NCI-H128 (cell line): ENCODE data around the gene KCNQ1.

Source experiments
- DNase-seq: peaks from one replicate; lab custom pipeline; 2025; ENCODE audit not compliant: unreplicated experiment; lab: John Stamatoyannopoulos, UW

The KCNQ1 gene

DNA sequence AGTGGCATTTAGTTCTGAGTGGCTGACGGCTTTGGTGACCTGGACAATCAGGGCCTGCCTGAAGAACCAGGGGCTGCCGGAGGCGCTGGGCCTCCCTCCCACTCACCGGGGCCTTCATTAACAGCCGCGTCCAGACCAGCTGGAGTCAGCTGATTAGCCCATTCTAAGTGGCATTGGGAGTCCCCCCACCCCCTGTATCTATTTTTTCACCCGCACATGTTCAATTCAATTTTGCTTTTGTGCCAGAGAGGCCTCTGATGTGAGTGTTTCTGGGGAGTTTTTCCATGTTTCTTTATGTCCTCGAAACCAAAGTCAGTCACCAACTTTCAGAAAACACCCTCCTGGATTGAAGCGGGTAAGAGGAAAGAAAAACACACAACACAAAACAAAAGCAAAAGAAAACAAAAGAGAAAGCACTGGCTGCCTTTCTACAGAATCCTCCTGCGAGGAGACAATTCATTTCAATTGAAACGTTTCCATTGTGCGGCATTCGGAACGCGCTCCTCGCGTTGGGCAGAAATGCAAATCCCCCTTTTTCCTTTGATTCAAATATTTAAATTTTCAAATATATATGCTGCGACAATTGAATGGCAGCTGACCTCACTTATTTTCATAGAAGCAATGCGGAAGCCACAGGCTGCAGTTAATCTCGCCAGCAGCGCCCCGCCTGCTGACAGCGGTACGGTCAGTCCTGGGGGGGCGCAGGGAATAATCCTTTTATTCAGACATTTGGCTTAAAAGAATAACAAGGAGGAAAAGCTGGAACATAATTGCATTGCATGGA, 423.1 kb downstream of the KCNQ1 start:
- no peak for DNase-seq

DNA sequence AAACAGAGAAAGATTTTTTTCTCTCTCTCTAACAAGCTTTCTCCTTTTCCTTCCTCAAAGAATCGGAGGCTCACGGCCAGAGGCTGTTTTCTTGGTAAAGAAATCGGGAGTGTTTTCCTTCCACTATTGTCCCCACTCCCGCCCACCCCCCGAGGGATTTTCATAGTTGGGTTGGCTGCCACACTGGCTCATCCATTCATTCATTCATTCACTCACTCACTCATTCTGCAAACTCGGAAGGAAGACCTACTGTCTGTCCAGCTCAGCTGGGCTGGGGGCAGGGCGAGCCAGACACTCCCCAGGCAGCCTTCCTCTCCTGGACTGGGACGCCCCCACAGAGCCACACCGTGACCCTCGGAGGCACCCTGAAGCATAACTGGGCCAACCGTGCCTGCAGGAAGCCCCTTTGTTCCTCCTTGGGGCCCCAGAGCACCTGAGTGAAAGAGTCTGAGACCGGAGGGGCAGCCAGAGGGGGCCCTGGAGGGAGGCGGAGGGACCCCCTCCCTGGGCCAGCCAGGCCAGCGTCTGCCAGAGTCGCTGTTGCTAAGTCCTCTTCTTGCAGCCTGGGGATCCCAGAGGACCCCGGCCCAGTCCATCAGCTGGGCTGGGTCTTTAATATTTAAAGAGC, 423.8 kb downstream of the KCNQ1 start:
- DNase-seq: no peak

DNA sequence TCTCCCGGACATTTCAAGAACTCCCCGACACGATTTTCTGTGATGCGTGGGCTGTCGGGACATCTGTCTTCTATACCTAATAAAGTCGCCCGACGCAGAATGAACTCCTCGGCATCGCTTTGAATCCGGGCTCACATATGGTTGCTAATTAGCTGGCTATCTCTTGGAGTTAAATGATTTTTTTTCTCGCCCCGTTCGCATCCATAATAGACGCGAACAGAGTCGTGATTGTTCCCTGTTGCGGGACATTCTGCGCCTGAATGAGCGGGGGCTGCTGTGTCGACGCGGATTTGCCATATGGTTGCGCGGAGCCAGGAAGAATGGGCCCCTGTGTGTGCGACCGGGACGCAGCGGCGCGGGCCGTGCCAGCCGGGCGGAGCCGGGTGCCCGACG, 424.3 kb downstream of the KCNQ1 start:
- no peak for DNase-seq

DNA sequence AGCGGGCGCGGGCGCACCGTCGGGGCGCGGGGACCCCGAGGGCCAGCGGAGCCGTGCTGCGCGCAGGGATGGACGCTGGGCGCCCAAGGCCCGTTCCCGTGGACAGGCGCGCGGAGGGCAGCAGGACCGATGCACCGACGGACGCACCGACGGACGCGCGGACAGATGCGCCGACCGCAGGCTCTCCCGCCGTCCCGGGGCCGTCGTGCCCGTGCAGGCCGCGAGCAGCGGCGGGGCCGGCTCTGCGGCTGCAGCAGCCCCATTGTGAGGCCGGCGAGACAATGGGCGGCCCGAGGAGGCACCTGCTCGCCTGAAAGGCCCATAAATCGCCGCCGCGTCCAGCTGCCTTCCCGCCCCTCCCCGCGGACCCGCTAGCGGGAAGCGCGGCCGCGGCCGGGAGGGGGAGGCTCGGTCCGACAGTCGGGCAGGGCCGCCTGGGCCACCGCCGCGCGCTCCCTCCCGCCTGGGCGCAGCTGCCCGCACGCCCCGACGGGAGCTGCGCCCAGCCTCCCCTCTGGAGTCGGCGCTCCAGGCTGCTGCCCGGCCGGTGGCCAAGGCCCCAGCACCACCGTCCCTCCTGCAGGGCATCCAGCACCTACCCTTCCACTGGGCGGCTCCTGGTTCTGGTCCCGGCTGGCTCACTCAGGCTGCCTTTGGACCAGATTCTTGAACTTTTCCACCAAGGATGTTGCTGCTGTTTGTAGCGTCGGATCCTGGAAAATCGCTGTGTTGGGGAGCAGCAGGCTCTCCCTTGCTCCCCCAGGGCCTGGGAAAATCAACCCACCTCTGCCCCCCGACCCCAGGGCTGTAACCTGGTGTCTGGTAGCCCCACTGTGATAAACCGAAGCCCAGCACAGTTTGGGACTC, 425.0 kb downstream of the KCNQ1 start:
- DNase-seq: no peak

DNA sequence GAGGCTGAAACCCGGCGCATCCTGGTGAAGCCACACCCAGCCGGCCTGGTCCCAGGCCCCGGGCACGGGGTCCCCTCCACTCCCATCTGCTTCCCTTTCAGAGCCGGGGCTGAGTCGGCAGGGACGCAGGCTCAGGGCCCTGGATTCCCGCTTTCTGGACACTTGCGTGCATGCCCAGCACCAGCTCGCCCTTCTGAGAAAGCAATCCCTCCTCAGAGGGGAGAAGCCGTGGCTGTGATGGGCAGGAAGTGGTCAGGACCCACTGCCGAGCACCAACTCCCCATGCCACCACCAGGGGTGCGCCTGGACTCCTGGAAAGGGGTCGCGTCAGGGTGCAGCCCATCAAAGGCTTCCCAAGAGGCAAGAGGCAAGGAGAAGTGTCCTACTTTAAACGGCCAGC, 425.7 kb downstream of the KCNQ1 start:
- DNase-seq: no peak

DNA sequence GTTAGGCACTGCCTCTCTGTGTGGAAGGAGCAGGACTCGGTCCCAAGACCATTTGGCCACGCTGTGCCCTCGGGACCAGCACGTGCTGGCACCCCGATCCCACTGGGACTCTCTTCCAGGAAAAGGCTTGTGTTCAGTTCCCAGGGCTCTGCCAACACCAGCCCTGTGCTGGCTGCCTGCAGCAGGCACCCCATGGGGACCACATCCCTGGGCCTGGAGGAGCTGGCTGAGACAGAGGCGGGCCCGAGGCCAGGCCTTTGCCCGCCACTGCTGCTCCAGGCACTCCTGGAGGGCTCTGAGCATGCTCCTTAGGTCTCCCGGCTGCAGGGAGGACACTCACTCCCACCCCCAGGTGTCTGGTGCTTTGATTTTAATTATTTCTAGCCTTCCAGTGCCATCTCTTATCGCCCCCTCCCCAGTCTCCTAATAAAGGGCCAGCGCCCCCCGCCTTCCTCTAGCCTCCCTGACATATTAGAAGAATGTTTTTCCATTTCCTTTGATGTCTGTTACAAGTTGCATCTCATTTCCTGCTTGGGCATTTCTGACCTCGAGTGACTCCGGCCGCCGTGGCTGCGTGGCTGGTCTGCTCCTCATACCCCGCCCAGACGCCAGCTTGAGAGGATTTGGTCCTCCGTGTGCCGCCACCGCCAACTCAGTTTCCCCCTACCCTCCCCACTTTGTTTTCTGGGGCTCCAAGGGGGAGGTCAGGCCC, 426.3 kb downstream of the KCNQ1 start:
- DNase-seq: no peak

DNA sequence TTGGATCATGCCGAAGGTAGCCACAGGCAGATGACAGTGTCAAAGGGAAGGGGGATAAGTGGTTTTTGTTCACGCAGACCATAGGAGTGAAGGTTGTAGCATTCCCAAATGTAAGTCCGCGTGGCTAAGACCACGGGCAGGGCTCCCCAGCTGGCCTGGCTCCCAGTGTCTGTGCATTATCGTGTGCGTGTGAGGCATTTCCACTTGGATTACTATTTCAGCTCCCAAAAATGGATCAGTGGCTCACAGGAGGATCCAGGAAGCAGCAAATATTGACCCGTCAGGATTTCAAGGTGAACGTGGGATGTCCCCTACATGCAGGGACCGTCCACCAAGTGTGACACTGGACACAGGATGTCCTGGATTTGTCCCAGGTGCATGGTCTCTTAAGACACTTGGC, 430.2 kb downstream of the KCNQ1 start:
- no peak for DNase-seq

DNA sequence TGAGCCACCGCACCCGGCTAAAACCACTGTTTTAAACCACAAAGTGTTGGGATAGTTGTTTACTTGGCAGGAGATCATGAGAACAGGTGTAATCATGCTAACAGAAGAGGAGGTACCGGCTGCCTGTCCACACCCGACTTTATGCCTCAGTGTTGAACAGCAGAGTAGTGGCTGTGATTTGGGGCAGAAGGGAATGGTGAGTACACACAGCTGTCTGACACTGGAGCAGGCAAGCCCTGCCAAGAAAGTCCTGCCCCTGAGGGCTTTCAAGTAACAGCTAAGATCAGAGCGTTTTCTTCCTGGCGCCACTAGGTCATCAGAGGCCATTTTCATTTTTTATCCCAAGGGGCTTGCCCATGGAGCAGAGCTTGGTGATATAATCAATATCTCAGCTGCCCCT, 432.7 kb downstream of the KCNQ1 start:
- no peak for DNase-seq

DNA sequence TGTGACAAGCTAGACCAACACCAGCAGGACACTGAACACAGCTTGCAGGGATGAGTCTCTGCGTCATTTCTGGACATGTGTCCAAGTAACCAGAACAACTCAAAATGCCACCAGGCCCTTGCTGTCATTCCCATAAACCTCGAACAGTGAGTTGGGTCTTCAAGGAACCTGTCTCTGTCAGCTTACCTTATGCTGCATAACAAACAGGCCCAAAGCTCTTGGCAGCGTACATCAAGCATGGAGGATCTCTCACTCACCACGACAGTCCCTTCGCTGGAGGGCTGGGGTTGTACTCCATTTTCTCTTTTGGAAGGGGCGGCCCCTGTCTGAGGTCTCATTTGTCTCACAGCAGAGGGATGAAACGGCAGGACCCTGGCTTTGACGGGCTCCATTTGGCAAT, 434.0 kb downstream of the KCNQ1 start:
- no peak for DNase-seq

DNA sequence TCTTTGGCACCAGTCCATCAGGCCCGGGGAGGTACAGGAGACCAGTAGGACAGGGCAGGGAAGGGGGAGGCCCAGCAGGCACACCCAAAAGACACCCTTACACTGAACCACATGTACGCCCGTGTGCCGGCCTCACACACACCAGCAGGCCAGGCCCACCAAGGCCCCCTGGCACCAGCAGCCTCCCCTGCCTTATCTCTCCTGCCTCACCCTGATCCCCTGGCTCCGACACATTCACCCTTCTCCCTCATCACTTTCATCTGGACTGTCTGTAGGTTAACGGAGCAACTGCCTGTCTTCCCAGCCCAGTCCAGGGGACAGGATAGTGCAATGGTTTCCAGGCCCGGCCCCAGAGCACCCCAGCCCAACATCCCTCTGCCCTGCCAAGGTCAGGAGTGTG, 435.8 kb downstream of the KCNQ1 start:
- no peak for DNase-seq

DNA sequence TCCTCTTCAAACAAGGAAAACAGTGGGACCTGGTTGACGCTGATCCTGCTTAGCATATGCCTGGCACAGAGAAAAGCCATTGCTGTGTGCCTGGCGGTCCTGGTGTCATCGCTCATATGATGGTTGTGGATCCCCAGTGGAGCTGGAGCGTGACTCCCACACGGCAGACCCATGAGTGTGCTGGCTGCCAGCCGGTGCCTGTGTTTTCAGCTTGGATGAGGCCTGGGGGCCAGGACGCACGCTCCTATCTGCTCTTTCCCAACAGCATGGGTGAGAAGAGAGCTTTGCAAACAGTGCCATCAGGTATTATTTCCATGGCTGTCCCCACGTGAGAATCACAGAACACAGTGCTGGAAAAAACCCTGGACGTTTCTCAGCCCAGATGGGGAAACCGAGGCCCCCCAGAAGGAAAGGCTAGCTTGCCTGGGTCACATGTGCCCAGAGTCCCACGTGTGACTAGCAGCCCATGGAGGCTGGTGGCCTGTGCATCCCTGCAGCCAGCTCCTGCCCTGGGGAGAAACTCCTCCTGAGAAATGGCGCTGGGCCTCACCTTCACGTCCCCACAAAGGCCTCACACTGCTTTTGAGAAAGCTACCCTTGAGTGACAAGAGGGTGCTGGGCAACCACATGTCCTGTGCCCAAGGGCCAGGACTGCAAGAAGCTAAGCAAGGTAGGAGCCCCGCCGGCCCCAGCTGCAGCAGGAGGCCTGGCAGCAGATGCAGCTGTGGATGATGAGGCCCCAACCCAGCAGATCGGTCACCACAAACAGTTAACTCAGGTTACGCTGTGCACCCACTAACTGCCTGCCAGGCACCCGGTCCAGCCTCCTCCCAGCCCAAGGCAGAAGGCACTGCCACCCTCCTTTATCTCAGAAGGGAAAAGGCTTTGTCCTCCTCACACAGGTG, 436.5 kb downstream of the KCNQ1 start:
- DNase-seq: no peak

DNA sequence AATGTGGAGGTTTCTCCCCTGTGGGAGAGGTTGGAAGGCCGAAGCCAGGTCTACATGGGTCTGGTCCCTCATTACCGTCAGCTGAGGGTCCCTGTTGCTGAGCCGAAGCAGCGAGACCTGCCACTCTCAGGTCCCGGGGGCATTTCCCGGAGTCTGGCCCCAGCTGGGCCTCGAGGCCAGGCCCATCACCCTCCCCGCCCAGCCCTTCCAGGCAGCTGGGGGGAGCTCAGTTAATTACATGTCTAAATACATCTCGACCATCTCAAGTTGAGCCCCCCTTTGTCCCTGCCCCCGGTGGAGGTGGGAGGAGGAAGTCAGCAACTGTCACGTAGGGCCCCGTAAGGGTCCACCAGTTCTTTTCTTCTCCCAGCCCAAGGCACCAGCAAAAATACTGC, 437.2 kb downstream of the KCNQ1 start:
- no peak for DNase-seq

DNA sequence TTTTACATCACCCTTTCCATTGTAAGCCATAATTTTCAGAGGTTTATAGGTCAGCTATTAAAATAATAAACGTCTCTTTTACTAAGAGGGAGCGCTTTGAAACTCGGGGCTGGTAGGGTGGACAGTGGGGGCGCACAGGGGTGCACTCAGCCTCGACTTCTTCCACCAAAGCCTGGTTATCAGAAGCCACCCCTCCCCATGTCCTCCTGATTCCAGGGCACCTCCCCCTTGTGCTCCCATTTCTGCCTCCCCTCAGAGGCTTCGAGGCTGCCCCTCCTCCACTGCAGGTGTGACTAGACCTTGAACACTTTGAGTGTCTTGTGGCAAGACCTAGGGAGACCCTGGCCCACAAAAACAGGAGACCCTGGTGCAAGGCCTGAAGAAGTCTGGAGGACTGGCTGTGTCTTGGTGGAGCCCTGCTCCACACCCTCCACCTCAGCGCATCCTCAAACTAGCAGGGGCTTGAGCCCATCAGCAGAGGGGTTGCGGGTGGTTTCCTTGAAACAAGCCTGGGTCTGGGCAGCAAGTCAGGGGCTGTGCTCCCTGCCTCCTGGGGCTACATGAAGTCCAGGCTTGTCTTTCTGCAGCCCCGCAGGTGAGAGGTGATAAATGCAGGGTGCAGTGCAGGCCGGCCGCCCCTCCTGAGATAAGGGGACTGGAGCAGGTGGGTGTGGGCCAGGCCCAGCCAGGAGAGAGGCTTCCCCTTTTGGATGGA, 437.7 kb downstream of the KCNQ1 start:
- DNase-seq: no peak

DNA sequence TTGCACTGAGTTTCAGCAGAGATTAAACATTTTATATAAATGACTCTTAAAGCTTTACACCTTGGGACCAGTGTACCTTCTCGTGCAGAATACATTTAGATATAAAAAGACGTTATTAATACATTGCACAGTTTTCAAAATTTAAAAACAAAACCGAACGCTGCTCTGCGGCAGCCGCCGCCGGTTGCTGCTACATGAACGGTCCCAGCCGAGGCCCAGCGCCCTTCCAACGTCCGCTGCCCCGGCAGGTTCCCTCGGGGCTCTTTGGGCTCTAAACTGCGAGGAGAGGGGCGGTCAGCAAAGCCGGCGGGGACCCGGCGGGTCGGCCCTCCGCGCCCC, 438.8 kb downstream of the KCNQ1 start:
- no peak for DNase-seq

DNA sequence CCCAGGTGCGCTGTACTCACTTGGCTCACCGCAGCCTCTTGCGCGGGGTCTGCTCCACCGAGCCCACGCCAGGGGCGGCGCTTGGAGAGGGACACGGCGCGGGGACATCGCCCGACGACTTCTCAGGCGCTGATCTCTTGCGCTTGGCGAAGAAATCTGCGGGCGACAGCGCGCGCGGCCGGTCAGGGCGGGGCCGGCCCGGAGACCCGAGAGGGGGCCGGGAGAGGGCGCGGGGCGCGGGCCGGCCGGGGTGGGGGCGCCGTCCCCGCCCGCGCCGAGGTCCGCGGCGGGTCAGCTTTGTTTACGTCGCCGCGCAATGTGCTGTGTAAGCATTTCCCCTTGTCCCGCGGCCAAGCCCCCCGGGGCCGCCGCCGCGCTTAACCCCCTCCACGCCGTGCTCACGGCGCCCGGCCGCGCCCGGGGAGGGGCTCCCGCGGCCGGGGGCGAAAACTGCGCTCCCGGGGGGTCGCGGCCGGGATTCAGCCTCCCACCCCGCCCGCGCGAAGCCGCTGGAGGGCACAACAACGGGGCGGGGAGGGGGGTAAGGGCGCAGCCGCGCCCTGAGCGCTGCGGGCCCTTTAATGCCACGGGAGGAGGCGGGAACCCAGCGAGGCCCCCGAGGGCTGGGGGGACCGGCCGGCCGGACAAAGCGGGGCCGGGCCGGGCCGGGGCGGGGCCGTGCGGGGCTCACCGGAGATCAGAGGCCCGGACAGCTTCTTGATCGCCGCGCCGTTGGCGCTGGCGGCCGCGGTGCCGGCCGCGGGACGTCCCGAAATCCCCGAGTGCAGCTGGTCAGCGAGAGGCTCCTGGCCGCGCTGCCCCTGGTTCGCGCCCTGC, 439.4 kb downstream of the KCNQ1 start:
- no peak for DNase-seq

DNA sequence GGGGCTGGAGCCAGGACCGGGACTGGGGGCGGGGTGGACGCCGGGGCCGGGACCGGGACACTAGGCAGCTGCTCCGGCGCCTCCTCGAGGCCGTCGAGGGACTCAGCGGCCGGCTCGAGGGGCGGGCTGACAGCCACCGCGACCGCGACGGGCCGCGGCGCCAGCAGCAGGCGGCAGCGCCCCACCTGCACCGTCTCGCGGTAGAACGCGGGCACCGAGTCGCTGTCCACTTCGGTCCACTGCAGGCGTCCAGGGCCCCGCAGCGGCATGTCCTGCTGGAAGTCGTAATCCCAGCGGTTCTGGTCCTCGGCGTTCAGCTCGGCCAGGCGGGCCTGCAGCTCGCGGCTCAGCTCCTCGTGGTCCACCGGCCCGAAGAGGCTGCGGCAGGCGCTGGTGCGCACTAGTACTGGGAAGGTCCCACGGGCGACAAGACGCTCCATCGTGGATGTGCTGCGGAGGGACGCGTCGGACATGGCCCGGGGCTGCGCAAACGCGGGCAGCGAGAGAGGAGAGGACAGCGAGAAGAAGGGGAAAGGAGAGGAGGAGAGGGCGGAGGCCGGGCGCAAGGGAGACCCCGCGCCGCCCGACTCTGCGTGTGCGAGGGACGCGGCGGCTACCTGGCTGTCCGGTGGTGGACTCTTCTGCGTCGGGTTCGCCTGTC, 440.3 kb downstream of the KCNQ1 start:
- DNase-seq: no peak

DNA sequence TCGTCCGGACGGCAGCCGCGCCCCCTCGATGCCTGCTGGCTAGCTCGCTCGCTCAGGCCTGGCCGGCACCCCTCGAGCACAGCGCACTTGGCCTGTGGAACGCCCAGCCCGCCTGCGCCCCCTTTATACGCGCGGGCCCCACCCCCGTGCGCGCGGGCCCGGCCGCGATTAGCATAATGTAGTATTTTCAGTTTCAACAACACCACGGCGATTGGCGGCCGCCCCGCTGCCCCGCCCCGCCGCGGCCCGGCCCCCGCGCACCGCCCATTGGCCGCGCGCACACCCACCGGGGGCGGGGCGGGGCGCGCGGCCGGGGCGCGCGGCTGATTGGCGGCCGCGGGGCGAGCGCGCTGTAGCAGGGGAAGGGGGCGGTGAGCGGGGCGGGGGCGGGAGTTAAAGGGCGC, 440.9 kb downstream of the KCNQ1 start, which contains the start of gene CDKN1C:
Gene CDKN1C (minus strand): TSS at position 98 of the 404 bp plus-strand sequence. CDS start 319 bp downstream, outside the sequence.
- DNase-seq: peak; percentile 36

DNA sequence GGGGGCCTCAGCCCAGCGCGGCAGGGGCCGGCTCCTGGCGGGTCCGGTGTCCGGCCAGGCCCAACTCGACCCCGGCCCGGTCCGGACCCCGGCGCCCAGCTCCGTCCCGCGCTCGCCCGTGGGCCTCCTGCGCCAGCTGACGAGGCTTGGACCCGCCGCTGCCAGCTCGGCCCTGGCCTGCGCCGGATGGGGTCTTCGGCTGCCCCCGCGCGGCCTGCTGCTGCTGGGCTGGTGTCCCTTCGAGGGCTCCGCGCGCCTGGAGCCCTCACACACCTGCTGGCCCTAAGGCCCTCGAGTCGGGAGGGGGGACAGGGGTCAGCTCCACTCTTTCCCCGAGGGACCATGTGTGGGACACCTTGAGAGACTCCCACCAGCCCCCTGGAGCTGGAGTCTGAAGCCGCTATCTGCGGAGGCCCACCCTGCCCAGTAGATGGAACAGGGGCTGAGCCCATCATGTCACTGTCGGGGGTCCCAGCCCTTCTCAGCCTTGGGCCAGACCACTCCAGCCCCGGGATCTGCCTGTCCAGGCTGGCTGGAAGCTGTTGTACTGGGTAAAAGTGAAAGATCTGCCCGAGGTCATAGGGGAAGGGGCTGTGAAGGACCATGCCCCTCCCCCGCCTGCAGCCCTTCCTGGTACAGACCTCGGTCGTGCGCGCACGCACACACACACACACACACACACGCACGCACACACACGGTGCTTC, 441.5 kb downstream of the KCNQ1 start:
- no peak for DNase-seq
